ENCODE results near the gene ZNF679.
"Not testable (repeated sequence)": the region's sequence is repeated elsewhere in the genome, so short reads cannot be mapped to it uniquely, and the experiment has no call there.

ZNF679 gene

GRCh38 chr7:64228174-64228573, at the start of gene ZNF679:
Gene ZNF679 (plus strand): TSS chr7:64228474. CDS start chr7:64249118, 20,644 bp downstream.
- not testable (repeated sequence) for DNase-seq

GRCh38 chr7:64180989-64181388, 47.3 kb upstream of the ZNF679 start:
- DNase-seq: peak; percentile 17

GRCh38 chr7:64181586-64181985, 46.7 kb upstream of the ZNF679 start:
- DNase-seq: no peak

GRCh38 chr7:64182036-64182790, 46.1 kb upstream of the ZNF679 start:
- DNase-seq: no peak

- DNase-seq: peak; percentile 18
Measured at GRCh38 chr7:64183126-64183742, 45.0 kb upstream of the ZNF679 start.

GRCh38 chr7:64183827-64184372, 44.4 kb upstream of the ZNF679 start:
- no peak for DNase-seq

- no peak for DNase-seq
Measured at GRCh38 chr7:64184376-64184775, 43.9 kb upstream of the ZNF679 start.

GRCh38 chr7:64187408-64187807, 40.9 kb upstream of the ZNF679 start:
- DNase-seq: no peak

GRCh38 chr7:64192148-64192704, 36.0 kb upstream of the ZNF679 start:
- no peak for DNase-seq

- no peak for DNase-seq
Measured at GRCh38 chr7:64192775-64193174, 35.5 kb upstream of the ZNF679 start.

GRCh38 chr7:64206903-64207302, 21.4 kb upstream of the ZNF679 start, which contains the start of gene ZNF735:
Gene ZNF735 (plus strand): TSS chr7:64207203. CDS start chr7:64207203, 0 bp downstream.
- DNase-seq: no peak

- not testable (repeated sequence) for DNase-seq
Measured at GRCh38 chr7:64219710-64220298, 8.5 kb upstream of the ZNF679 start.

- no peak for DNase-seq
Measured at GRCh38 chr7:64223366-64223765, 4.9 kb upstream of the ZNF679 start.

- no peak for DNase-seq
Measured at GRCh38 chr7:64266341-64266919, 38.2 kb downstream of the ZNF679 start.

GRCh38 chr7:64277630-64278029, 49.4 kb downstream of the ZNF679 start:
- no peak for DNase-seq

GRCh38 chr7:64294701-64295420, 66.6 kb downstream of the ZNF679 start:
- no peak for DNase-seq

- peak; percentile 3 for DNase-seq
Measured at GRCh38 chr7:64297418-64297817, 69.1 kb downstream of the ZNF679 start.

- no peak for DNase-seq
Measured at GRCh38 chr7:64300641-64301405, 72.5 kb downstream of the ZNF679 start.

GRCh38 chr7:64307254-64308015, 79.2 kb downstream of the ZNF679 start:
- DNase-seq: peak; percentile 91

GRCh38 chr7:64308016-64308270, 79.7 kb downstream of the ZNF679 start:
- DNase-seq: no peak

- no peak for DNase-seq
Measured at GRCh38 chr7:64310426-64310825, 82.2 kb downstream of the ZNF679 start.
